ENCODE results near the gene NDUFS5. TPM values are rescaled to one million over a fixed set of nuclear protein-coding genes. Genes with fewer than 3 reads are reported as not detected.

The NDUFS5 gene
- polyA plus RNA-seq, 1 of the 3 experiments (the other 2 are of a cell fraction) = 881 TPM

- TF ChIP-seq CTCF (IDR thresholded peaks at IDR 0.05) (no peak), RFX5 (IDR thresholded peaks at IDR 0.05; ENCODE audit: low read length) (no peak), JUND (IDR thresholded peaks at IDR 0.05) (no peak), GATA2 (CRISPR knock-in tag; IDR thresholded peaks at IDR 0.05) (no peak), REST (IDR thresholded peaks at IDR 0.05; ENCODE audit: low read depth, low read length) (no peak), CHD2 (IDR thresholded peaks at IDR 0.05; ENCODE audit: low read length, partially characterized antibody) (no peak), USF1 (IDR thresholded peaks at IDR 0.05; ENCODE audit: borderline replicate concordance, low read depth) (no peak), MAX (IDR thresholded peaks at IDR 0.05; ENCODE audit: low read depth) (no peak), ZBTB33 (IDR thresholded peaks at IDR 0.05; ENCODE audit: borderline replicate concordance, low read depth) (no peak), FOSL2 (IDR thresholded peaks at IDR 0.05; ENCODE audit: borderline replicate concordance, low read depth) (no peak), YY1 (IDR thresholded peaks at IDR 0.05; ENCODE audit: low read depth) (no peak), PBX3 (IDR thresholded peaks at IDR 0.05) (no peak), FOXM1 (IDR thresholded peaks at IDR 0.05; ENCODE audit: low read depth) (no peak), MEF2A (IDR thresholded peaks at IDR 0.05; ENCODE audit: borderline replicate concordance, low read depth) (no peak), FOXJ3 (CRISPR knock-in tag; IDR thresholded peaks at IDR 0.05) (no peak), GABPA (IDR thresholded peaks at IDR 0.05; ENCODE audit: low read depth) (no peak), SMC3 (IDR thresholded peaks at IDR 0.05; ENCODE audit: low read depth, low read length) (no peak)
- no peaks in the 10 kb centered on the region for H3K9me3 ChIP-seq
- no peaks in the 10 kb centered on the region for H3K9me2 ChIP-seq
- H3K36me3 ChIP-seq (replicated peaks in 1 of 2; ENCODE audit: control insufficient read depth in 1 of 2, insufficient read depth in 2 of 2, low read length in 1 of 2) = peaks cover 3 to 17% of the 10 kb centered on the region in 2 experiments
- ChIA-PET POLR2A (interaction anchor here (0.6 to 1.9 kb wide), 2 partner anchors 36 to 137 kb away, joined by 4 to 5 read pairs; partner anchors contain the start of gene NDUFS5), CTCF (interaction anchor here (1.1 kb wide), 1 partner anchor 8 kb away, joined by 3 read pairs; no protein-coding TSS in a partner anchor)
- peak overlapping the region; percentile 99 for H2AFZ ChIP-seq (ENCODE audit: low read depth)
- peak overlapping the region; percentile 88 for H3K4me2 ChIP-seq
- H3K4me3 ChIP-seq (ENCODE audit: low read depth in 2 of 2, low read length in 1 of 2) = peak overlapping the region; percentile 67 to 72
- no peak for DNase-seq
- H3K27me3 ChIP-seq (ENCODE audit: insufficient read depth) = no peaks in the 10 kb centered on the region
- peak overlapping the region; percentile 70; the same call in 1 of the 2 replicates for H3K9ac ChIP-seq
- H3K4me1 ChIP-seq (ENCODE audit: control insufficient read depth in 1 of 2, insufficient read depth in 2 of 2, low read depth in 1 of 2, low read length in 1 of 2) = peaks cover 0 to 7% of the 10 kb centered on the region in 2 experiments; a peak in 3 of 4 replicates
- H3K27ac ChIP-seq (ENCODE audit: low read depth in 2 of 2, low read length in 1 of 2) = peak overlapping the region; percentile 71 to 87
- 51% methylated on average over 5 of the region's 5 CpGs for WGBS (ENCODE audit: low lambda C conversion rate)
- peaks cover 43% of the 10 kb centered on the region for H3K79me2 ChIP-seq (ENCODE audit: insufficient read depth)
- H3F3A ChIP-seq (replicated peaks; ENCODE audit: insufficient read depth) = peaks cover 16% of the 10 kb centered on the region
- H4K20me1 ChIP-seq (ENCODE audit: insufficient read depth) = peaks cover 38% of the 10 kb centered on the region
Observed at GRCh38 chr1:38990386-38990737, 35.8 kb upstream of the NDUFS5 start.

All from SK-N-SH (cell line).